Caco-2 (cell line): Measurements from ENCODE around the gene NUDT6. TPM values are rescaled to one million over a fixed set of nuclear protein-coding genes. Genes with fewer than 3 reads are reported as not detected.

Experiments
- BruUV-seq: library from RNA; stranded (reverse); fragments of 400-500 nt; replicated peaks from 2 replicates; lab custom pipeline; 2021; lab: Mats Ljungman, UMichigan
- CTCF ChIA-PET: fragments of 300-600 bp; sonication (Branson Sonifier 250); formaldehyde crosslinking; loops from one replicate; lab custom pipeline; 2022; ENCODE audit warnings: antibody characterized with exemption; lab: Charles Lee
- POLR2A ChIA-PET: fragments of 300-600 bp; sonication (Branson Sonifier 250); formaldehyde crosslinking; loops from one replicate; lab custom pipeline; 2022; ENCODE audit warnings: antibody characterized with exemption; lab: Charles Lee
- DNase-seq, 2 experiments: peaks; one replicate each; pipeline versions ENCODE4 v3.0.0 to v3.0.0-alpha.2; 2020 to 2022
- H3K27me3 ChIP-seq: replicated peaks from 2 replicates; pipeline ENCODE4 v1.6.0; 2011; ENCODE audit warnings: low read length; ENCODE audit not compliant: control insufficient read depth, insufficient read depth
- H3K36me3 ChIP-seq: 2 replicates; pipeline ENCODE4 v1.5.1; 2011; ENCODE audit warnings: low read length; ENCODE audit not compliant: control insufficient read depth, insufficient read depth
- H3K4me1 ChIP-seq: fragments of 250-450 bp; sonication (Bioruptor Pico); 2 replicates; pipeline ENCODE4 v1.5.1; 2020; ENCODE audit warnings: mild to moderate bottlenecking
- H3K4me3 ChIP-seq: 2 replicates; pipeline ENCODE4 v1.5.1; 2011; ENCODE audit warnings: low read depth, mild to moderate bottlenecking, control low read depth, low read length
- H3K9me3 ChIP-seq: fragments of 250-450 bp; sonication (Bioruptor Pico); 2 replicates; pipeline ENCODE4 v1.5.1; 2020; ENCODE audit warnings: mild to moderate bottlenecking, moderate library complexity
- H3K27ac Mint-ChIP-seq: one replicate; pipeline ENCODE4 v1.8.0; 2022; ENCODE audit warnings: mixed read lengths; ENCODE audit not compliant: unreplicated experiment
- H3K27me3 Mint-ChIP-seq: one replicate; pipeline ENCODE4 v1.8.0; 2022; ENCODE audit warnings: mixed read lengths; ENCODE audit not compliant: insufficient read depth, unreplicated experiment
- H3K36me3 Mint-ChIP-seq: one replicate; pipeline ENCODE4 v1.8.0; 2022; ENCODE audit warnings: mild to moderate bottlenecking, mixed read lengths; ENCODE audit not compliant: insufficient read depth, unreplicated experiment
- H3K4me1 Mint-ChIP-seq: one replicate; pipeline ENCODE4 v1.8.0; 2022; ENCODE audit warnings: low read depth, mixed read lengths; ENCODE audit not compliant: unreplicated experiment
- H3K4me3 Mint-ChIP-seq: one replicate; pipeline ENCODE4 v1.8.0; 2022; ENCODE audit warnings: mild to moderate bottlenecking, moderate library complexity, mixed read lengths; ENCODE audit not compliant: unreplicated experiment
- H3K9me3 Mint-ChIP-seq: one replicate; pipeline ENCODE4 v1.8.0; 2022; ENCODE audit warnings: mixed read lengths; ENCODE audit not compliant: unreplicated experiment
- CTCF ChIP-seq, 2 experiments: fragments of 200-600 bp in 1 of 2; IDR thresholded peaks; 1 replicate in 1 of 2; 2 replicates in 1 of 2; pipeline versions ENCODE4 v1.5.1 to v1.8.0; 2011 to 2022; ENCODE audit warnings: antibody characterized with exemption in 1 of 2, control low read depth in 1 of 2, inconsistent platforms in 1 of 2, low read depth in 1 of 2, low read length in 1 of 2, mild to moderate bottlenecking in 1 of 2, moderate library complexity in 1 of 2; ENCODE audit not compliant: insufficient read depth in 1 of 2, severe bottlenecking in 1 of 2, unreplicated experiment in 1 of 2
- intact Hi-C: fragments of 100-400 bp; cut with micrococcal nuclease; formaldehyde crosslinking; loops from one replicate; pipeline ENCODE4 v1.10.0; 2022; ENCODE audit not compliant: unreplicated experiment
- total RNA-seq: library from RNA; stranded (reverse); gene quantifications from 2 replicates; pipeline ENCODE4 v1.2.3, GENCODE V29; 2022

NUDT6 gene
- total RNA-seq, 1 experiment from 2014 or later: 5.3 TPM

- Histone ChIP-seq H3K36me3 (no peaks in the 10 kb centered on the region), H3K9me3 (no peaks in the 10 kb centered on the region), H3K27me3 (no peaks in the 10 kb centered on the region), H3K4me3 (no peak overlapping the region), H3K4me1 (no peaks in the 10 kb centered on the region)
- Mint-ChIP-seq H3K4me1 (no peaks in the 10 kb centered on the region), H3K9me3 (no peaks in the 10 kb centered on the region), H3K4me3 (no peak overlapping the region), H3K27ac (no peak overlapping the region), H3K27me3 (no peaks in the 10 kb centered on the region), H3K36me3 (no peaks in the 10 kb centered on the region)
- POLR2A ChIA-PET: no interaction called here
- intact Hi-C loops: no loop called here
- CTCF ChIA-PET: no interaction called here
- TF ChIP-seq CTCF (IDR thresholded peaks at IDR 0.05; ENCODE audit: insufficient read depth in 1 of 2, low read depth in 1 of 2, low read length in 1 of 2, severe bottlenecking in 1 of 2, unreplicated experiment in 1 of 2): no peak
- no peak for DNase-seq
- BruUV-seq: no TSS peak
Observed at GRCh38 chr4:122959981-122960610, 37.7 kb upstream of the NUDT6 start.

GRCh38 chr4:122959441-122959840 lies 37.0 kb upstream of the NUDT6 start:
- H3K27ac Mint-ChIP-seq: no peak overlapping the region
- H3K27me3 Mint-ChIP-seq: no peaks in the 10 kb centered on the region
- H3K4me3 ChIP-seq: no peak overlapping the region
- CTCF ChIA-PET: no interaction called here
- no TSS peak for BruUV-seq
- no peaks in the 10 kb centered on the region for H3K9me3 Mint-ChIP-seq
- DNase-seq: no peak
- no peaks in the 10 kb centered on the region for H3K36me3 Mint-ChIP-seq
- no peaks in the 10 kb centered on the region for H3K27me3 ChIP-seq
- no peak overlapping the region for H3K4me3 Mint-ChIP-seq
- intact Hi-C loops: no loop called here
- no peaks in the 10 kb centered on the region for H3K9me3 ChIP-seq
- no peak for TF ChIP-seq CTCF (IDR thresholded peaks at IDR 0.05; ENCODE audit: insufficient read depth in 1 of 2, low read depth in 1 of 2, low read length in 1 of 2, severe bottlenecking in 1 of 2, unreplicated experiment in 1 of 2)
- no peaks in the 10 kb centered on the region for H3K4me1 ChIP-seq
- H3K36me3 ChIP-seq: no peaks in the 10 kb centered on the region
- POLR2A ChIA-PET: no interaction called here
- H3K4me1 Mint-ChIP-seq: no peaks in the 10 kb centered on the region

GRCh38 chr4:122958505-122958904 lies 36.1 kb upstream of the NUDT6 start:
- Mint-ChIP-seq H3K9me3 (no peaks in the 10 kb centered on the region), H3K4me1 (no peaks in the 10 kb centered on the region), H3K4me3 (no peak overlapping the region), H3K27ac (no peak overlapping the region), H3K27me3 (no peaks in the 10 kb centered on the region), H3K36me3 (no peaks in the 10 kb centered on the region)
- ChIA-PET CTCF (no interaction called here), POLR2A (no interaction called here)
- Histone ChIP-seq H3K4me3 (no peak overlapping the region), H3K9me3 (no peaks in the 10 kb centered on the region), H3K4me1 (no peaks in the 10 kb centered on the region), H3K36me3 (no peaks in the 10 kb centered on the region), H3K27me3 (no peaks in the 10 kb centered on the region)
- intact Hi-C loops: no loop called here
- BruUV-seq: no TSS peak
- no peak for TF ChIP-seq CTCF (IDR thresholded peaks at IDR 0.05; ENCODE audit: insufficient read depth in 1 of 2, low read depth in 1 of 2, low read length in 1 of 2, severe bottlenecking in 1 of 2, unreplicated experiment in 1 of 2)
- no peak for DNase-seq
